WTC11 (cell line): Measurements from ENCODE around the gene TREML1. TPM values are rescaled to one million over a fixed set of nuclear protein-coding genes. Genes with fewer than 3 reads are reported as not detected.

Experiments used
- ATAC-seq: fragments of 200-7000 bp; cut with Tn5 transposase; 2 replicates; pipeline ENCODE4 v1.10.0; 2021; ENCODE audit warnings: mild to moderate bottlenecking, moderate library complexity
- Bru-seq: library from RNA; stranded (reverse); fragments of 400-500 nt; gene quantifications from one replicate; lab custom pipeline; 2021; lab: Mats Ljungman, UMichigan
- CTCF ChIA-PET: fragments of 300-600 bp; sonication (Branson Sonifier 250); formaldehyde crosslinking; loops from one replicate; lab custom pipeline; 2021; ENCODE audit warnings: antibody characterized with exemption; lab: Charles Lee
- POLR2A ChIA-PET: fragments of 350-600 bp; sonication (Branson Sonifier 250); formaldehyde crosslinking; loops from one replicate; lab custom pipeline; 2021; ENCODE audit warnings: antibody characterized with exemption; lab: Charles Lee
- DNase-seq: peaks from one replicate; pipeline ENCODE4 v3.0.0; 2021; ENCODE audit warnings: low spot score
- H3K27ac Mint-ChIP-seq: 2 replicates; pipeline ENCODE4 v1.8.0; 2021; ENCODE audit warnings: mixed read lengths
- H3K27me3 Mint-ChIP-seq: 2 replicates; pipeline ENCODE4 v1.8.0; 2021; ENCODE audit warnings: low read depth, mild to moderate bottlenecking, moderate library complexity, mixed read lengths
- H3K36me3 Mint-ChIP-seq: 2 replicates; pipeline ENCODE4 v1.8.0; 2021; ENCODE audit warnings: mixed read lengths
- H3K4me1 Mint-ChIP-seq: 2 replicates; pipeline ENCODE4 v1.8.0; 2022; ENCODE audit warnings: mixed read lengths
- H3K4me3 Mint-ChIP-seq: 2 replicates; pipeline ENCODE4 v1.8.0; 2021; ENCODE audit warnings: mild to moderate bottlenecking, moderate library complexity, mixed read lengths
- H3K9me3 Mint-ChIP-seq: 2 replicates; pipeline ENCODE4 v1.8.0; 2021; ENCODE audit warnings: mixed read lengths
- ATF1 ChIP-seq: sonication (generic); formaldehyde crosslinking; IDR thresholded peaks from 2 replicates; pipeline ENCODE4 v1.8.1; 2023; ENCODE audit warnings: mild to moderate bottlenecking, moderate library complexity, missing genetic modification reagents
- ATF3 ChIP-seq: sonication (generic); formaldehyde crosslinking; conservative IDR thresholded peaks from 2 replicates; pipeline ENCODE4 v1.8.1; 2022; ENCODE audit warnings: mild to moderate bottlenecking, missing genetic modification reagents
- FOXP1 ChIP-seq: sonication (generic); formaldehyde crosslinking; IDR thresholded peaks from 2 replicates; pipeline ENCODE4 v1.8.0; 2022; ENCODE audit warnings: missing genetic modification reagents, mild to moderate bottlenecking, moderate library complexity, borderline replicate concordance
- GABPB1 ChIP-seq: sonication (generic); formaldehyde crosslinking; IDR thresholded peaks from 2 replicates; pipeline ENCODE4 v1.8.1; 2023; ENCODE audit warnings: mild to moderate bottlenecking, missing genetic modification reagents
- HMGA2 ChIP-seq: fragments of 250-450 bp; sonication (Bioruptor Pico); IDR thresholded peaks from 2 replicates; pipeline ENCODE4 v1.4.0; 2021; ENCODE audit warnings: mild to moderate bottlenecking, moderate library complexity
- KAT7 ChIP-seq: sonication (generic); formaldehyde crosslinking; IDR thresholded peaks from 2 replicates; pipeline ENCODE4 v1.8.1; 2023; ENCODE audit warnings: missing genetic modification reagents, mild to moderate bottlenecking, borderline replicate concordance
- MXD4 ChIP-seq: fragments of 250-450 bp; sonication (Bioruptor Pico); IDR thresholded peaks from 2 replicates; pipeline ENCODE4 v1.8.0; 2021; ENCODE audit warnings: mild to moderate bottlenecking, moderate library complexity, borderline replicate concordance
- NR3C1 ChIP-seq: sonication (generic); formaldehyde crosslinking; conservative IDR thresholded peaks from 2 replicates; pipeline ENCODE4 v1.8.1; 2023; ENCODE audit warnings: low read depth, mild to moderate bottlenecking, missing genetic modification reagents
- OVOL2 ChIP-seq: fragments of 250-450 bp; sonication (Bioruptor Pico); IDR thresholded peaks from 2 replicates; pipeline ENCODE4 v1.9.0; 2021; ENCODE audit warnings: mild to moderate bottlenecking, borderline replicate concordance
- ZNF138 ChIP-seq: sonication (generic); formaldehyde crosslinking; conservative IDR thresholded peaks from 2 replicates; pipeline ENCODE4 v1.8.1; 2022; ENCODE audit warnings: mild to moderate bottlenecking, moderate library complexity, missing genetic modification reagents
- ZNF281 ChIP-seq: sonication (generic); formaldehyde crosslinking; IDR thresholded peaks from 2 replicates; pipeline ENCODE4 v1.8.0; 2023; ENCODE audit warnings: mild to moderate bottlenecking, missing genetic modification reagents
- ZNF425 ChIP-seq: fragments of 250-450 bp; sonication (Bioruptor Pico); conservative IDR thresholded peaks from 2 replicates; pipeline ENCODE4 v1.9.0; 2021; ENCODE audit warnings: mild to moderate bottlenecking
- long read RNA-seq, 3 experiments: library from RNA in 1 of 3; library from capped mRNA in 1 of 3; library from polyadenylated mRNA in 1 of 3; unstranded in 2 of 3; stranded (forward) in 1 of 3; transcript quantifications; one replicate each; pipeline ENCODE4 v2.0.0, GENCODE V29; 2021
- total RNA-seq: library from RNA; stranded (reverse); gene quantifications from 3 replicates; pipeline ENCODE4 v1.2.3, GENCODE V29; 2021
- TF ChIP-seq, protein P1 (sequence below): sonication (generic); formaldehyde crosslinking; IDR thresholded peaks from 2 replicates; pipeline ENCODE4 v1.8.0; 2022; ENCODE audit warnings: mild to moderate bottlenecking, missing genetic modification reagents
- TF ChIP-seq, protein P2 (sequence below): fragments of 200-600 bp; IDR thresholded peaks from 2 replicates; pipeline ENCODE4 v1.8.0; 2022; ENCODE audit warnings: antibody characterized with exemption
- TF ChIP-seq, protein P3 (sequence below): sonication (generic); formaldehyde crosslinking; IDR thresholded peaks from 2 replicates; pipeline ENCODE4 v1.8.1; 2022; ENCODE audit warnings: mild to moderate bottlenecking, missing genetic modification reagents, moderate library complexity, borderline replicate concordance
- TF ChIP-seq, protein P4 (sequence below): sonication (generic); formaldehyde crosslinking; IDR thresholded peaks from 2 replicates; pipeline ENCODE4 v1.8.0; 2023; ENCODE audit warnings: missing genetic modification reagents

TREML1 gene
- total RNA-seq (0.27 TPM in 1 of 3 replicates, not detected in the others), Bru-seq, nascent RNA (not detected)
- long read RNA-seq, experiment 1 = 0 reads
- long read RNA-seq, experiment 2 = 0 reads
- long read RNA-seq, experiment 3 = 0 reads

DNA sequence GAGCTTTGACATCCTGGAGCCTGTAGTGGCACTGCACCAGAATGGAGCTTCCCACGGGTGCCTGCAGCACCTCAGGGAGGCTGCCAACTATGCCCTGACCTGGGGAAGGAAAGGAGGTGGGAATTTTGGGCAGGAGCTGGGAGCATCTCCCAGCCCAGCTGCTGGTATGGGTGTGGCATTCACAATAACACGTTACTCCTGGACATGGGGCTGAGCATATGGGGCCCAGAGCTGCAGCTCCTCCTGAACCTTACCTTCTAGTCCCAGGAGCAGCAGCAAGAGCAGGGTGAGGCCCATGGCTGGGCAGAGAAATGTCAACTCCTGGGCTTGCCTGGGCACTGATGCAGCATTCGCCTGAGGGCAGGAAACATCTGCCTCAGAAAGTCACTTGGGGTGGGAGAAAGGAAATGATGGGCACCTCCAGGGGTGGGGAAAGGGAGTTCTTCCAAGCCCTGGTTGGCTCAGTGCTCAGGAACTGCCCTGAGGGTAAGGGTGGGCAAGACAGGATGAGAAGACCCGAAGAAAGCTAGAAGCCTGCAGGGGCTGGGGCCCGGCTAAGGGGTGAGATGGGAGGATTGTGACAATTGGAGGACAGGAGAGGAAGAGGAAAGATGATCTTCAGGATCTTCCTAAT lies at the start of gene TREML1:
TSS of gene TREML1 (minus strand) at position 356 of the 634 bp plus-strand sequence. CDS start at position 297, 59 bp downstream.
- ChIA-PET POLR2A (interaction anchor here (0.7 kb wide), 1 partner anchor 55 kb away, joined by 3 read pairs; no protein-coding TSS in a partner anchor), CTCF (interaction anchor here (0.9 to 1.5 kb wide), 4 partner anchors 28 to 125 kb away, joined by 3 to 7 read pairs (median 6); no protein-coding TSS in a partner anchor)
- TF ChIP-seq, protein P1, sequence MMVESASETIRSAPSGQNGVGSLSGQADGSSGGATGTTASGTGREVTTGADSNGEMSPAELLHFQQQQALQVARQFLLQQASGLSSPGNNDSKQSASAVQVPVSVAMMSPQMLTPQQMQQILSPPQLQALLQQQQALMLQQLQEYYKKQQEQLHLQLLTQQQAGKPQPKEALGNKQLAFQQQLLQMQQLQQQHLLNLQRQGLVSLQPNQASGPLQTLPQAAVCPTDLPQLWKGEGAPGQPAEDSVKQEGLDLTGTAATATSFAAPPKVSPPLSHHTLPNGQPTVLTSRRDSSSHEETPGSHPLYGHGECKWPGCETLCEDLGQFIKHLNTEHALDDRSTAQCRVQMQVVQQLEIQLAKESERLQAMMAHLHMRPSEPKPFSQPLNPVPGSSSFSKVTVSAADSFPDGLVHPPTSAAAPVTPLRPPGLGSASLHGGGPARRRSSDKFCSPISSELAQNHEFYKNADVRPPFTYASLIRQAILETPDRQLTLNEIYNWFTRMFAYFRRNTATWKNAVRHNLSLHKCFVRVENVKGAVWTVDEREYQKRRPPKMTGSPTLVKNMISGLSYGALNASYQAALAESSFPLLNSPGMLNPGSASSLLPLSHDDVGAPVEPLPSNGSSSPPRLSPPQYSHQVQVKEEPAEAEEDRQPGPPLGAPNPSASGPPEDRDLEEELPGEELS (CRISPR knock-in tag) = no peak
- TF ChIP-seq ZNF281 (CRISPR knock-in tag) (no peak), GABPB1 (CRISPR knock-in tag) (no peak), ZNF138 (CRISPR knock-in tag) (no peak)
- Mint-ChIP-seq H3K27me3 (peaks cover 11% of the 10 kb centered on the region), H3K27ac (no peak within 1 kb of the TSS), H3K9me3 (no peaks in the 10 kb centered on the region), H3K4me3 (no peak within 1 kb of the TSS), H3K4me1 (peaks cover 11% of the 10 kb centered on the region), H3K36me3 (no peaks in the 10 kb centered on the region)
- DNase-seq (no peak), ATAC-seq (no peak; the same call in 1 of the 2 replicates)

DNA sequence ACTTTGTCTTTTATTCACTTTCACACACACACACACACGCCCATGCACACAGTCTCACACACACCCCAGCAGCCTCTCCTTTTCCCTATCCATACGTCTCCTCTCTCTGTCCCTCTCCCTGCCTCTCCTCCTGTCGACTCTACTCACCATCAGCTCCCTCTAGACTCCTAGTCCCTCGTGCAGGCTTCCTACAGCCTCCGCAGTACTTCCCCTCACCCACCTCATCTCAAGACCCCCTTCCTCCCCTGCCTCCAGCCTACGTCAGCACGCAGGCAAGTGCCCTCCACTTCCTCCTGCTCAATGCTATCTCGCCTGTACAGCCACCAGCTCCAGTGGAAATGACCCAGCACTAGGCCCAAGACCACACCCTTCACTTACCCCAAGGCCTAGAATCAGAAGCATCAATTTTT lies 47.6 kb upstream of the TREML1 start:
- Mint-ChIP-seq H3K4me3 (no peak overlapping the region), H3K27me3 (peaks cover 2% of the 10 kb centered on the region), H3K4me1 (peaks cover 23% of the 10 kb centered on the region), H3K9me3 (no peaks in the 10 kb centered on the region), H3K36me3 (no peaks in the 10 kb centered on the region), H3K27ac (no peak overlapping the region)
- no peak for DNase-seq
- ChIA-PET POLR2A (no interaction called here), CTCF (interaction anchor here (1.1 to 2.4 kb wide), 4 partner anchors 10 to 116 kb away, joined by 3 to 28 read pairs (median 11); no protein-coding TSS in a partner anchor)
- ATAC-seq = no peak
- TF ChIP-seq ATF3 (CRISPR knock-in tag) (no peak), HMGA2 (CRISPR knock-in tag) (no peak), ATF1 (no peak), OVOL2 (no peak), FOXP1 (CRISPR knock-in tag) (no peak), ZNF138 (CRISPR knock-in tag) (no peak), ZNF425 (CRISPR knock-in tag) (no peak), NR3C1 (CRISPR knock-in tag) (no peak), KAT7 (no peak), MXD4 (CRISPR knock-in tag) (no peak)
- TF ChIP-seq, protein P2, sequence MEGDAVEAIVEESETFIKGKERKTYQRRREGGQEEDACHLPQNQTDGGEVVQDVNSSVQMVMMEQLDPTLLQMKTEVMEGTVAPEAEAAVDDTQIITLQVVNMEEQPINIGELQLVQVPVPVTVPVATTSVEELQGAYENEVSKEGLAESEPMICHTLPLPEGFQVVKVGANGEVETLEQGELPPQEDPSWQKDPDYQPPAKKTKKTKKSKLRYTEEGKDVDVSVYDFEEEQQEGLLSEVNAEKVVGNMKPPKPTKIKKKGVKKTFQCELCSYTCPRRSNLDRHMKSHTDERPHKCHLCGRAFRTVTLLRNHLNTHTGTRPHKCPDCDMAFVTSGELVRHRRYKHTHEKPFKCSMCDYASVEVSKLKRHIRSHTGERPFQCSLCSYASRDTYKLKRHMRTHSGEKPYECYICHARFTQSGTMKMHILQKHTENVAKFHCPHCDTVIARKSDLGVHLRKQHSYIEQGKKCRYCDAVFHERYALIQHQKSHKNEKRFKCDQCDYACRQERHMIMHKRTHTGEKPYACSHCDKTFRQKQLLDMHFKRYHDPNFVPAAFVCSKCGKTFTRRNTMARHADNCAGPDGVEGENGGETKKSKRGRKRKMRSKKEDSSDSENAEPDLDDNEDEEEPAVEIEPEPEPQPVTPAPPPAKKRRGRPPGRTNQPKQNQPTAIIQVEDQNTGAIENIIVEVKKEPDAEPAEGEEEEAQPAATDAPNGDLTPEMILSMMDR = no peak
- TF ChIP-seq, protein P3, sequence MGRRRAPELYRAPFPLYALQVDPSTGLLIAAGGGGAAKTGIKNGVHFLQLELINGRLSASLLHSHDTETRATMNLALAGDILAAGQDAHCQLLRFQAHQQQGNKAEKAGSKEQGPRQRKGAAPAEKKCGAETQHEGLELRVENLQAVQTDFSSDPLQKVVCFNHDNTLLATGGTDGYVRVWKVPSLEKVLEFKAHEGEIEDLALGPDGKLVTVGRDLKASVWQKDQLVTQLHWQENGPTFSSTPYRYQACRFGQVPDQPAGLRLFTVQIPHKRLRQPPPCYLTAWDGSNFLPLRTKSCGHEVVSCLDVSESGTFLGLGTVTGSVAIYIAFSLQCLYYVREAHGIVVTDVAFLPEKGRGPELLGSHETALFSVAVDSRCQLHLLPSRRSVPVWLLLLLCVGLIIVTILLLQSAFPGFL (CRISPR knock-in tag) = no peak
- TF ChIP-seq, protein P4, sequence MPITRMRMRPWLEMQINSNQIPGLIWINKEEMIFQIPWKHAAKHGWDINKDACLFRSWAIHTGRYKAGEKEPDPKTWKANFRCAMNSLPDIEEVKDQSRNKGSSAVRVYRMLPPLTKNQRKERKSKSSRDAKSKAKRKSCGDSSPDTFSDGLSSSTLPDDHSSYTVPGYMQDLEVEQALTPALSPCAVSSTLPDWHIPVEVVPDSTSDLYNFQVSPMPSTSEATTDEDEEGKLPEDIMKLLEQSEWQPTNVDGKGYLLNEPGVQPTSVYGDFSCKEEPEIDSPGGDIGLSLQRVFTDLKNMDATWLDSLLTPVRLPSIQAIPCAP (CRISPR knock-in tag) = no peak
